Activated CD4-positive, CD25-positive, alpha-beta regulatory T cell treated with anti-CD3 and anti-CD28 coated beads, Interleukin-2, amount 50 U/mL, for 24 hours (primary cell): Measurements from ENCODE around the gene GJA5.

Experiments
- ATAC-seq, 2 donors: fragments of 150-1000 bp; cut with Tn5 transposase; one replicate each; pipeline ENCODE4 v1.10.0; 2021; ENCODE audit warnings: mild to moderate bottlenecking in 1 of 2, moderate library complexity in 1 of 2

Gene GJA5

DNA sequence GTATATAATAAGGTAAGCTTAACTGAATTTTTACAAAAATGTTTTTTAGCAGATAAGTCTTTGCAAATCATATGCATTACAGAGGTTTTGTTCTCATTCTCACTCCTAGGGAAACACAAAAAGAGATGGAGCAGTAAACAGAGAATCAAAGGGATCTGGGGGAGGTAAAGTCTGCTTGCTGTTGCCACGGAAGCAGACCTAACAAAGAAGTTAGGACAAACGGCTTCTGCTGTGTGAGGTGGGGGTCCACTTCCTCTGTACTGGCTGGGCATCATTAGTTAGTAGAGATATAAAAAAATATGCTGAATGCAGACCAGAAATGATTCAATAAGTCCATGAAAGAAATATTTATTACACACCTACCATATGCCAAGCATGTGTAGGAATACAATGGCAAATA is 34.2 kb downstream of the GJA5 start:
- no peak for ATAC-seq

DNA sequence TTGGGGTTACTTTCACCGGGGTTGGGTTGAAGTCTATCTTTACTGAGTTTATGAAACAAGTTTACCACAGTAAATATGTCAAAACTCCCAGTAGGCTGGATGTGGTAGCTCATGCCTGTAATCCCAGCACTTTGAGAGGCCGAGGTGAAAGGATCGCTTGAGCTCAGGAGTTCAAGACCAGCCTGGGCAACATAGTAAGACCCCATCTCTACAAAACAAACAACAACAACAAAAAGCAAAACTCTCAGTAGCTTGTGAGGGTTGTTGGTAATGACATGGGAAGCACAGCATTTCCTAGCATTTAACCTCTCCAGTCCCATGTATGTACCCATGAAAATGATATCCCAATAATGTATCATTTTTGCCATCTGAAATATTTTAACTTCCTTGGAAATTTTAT is 34.7 kb downstream of the GJA5 start:
- ATAC-seq, result no peak

DNA sequence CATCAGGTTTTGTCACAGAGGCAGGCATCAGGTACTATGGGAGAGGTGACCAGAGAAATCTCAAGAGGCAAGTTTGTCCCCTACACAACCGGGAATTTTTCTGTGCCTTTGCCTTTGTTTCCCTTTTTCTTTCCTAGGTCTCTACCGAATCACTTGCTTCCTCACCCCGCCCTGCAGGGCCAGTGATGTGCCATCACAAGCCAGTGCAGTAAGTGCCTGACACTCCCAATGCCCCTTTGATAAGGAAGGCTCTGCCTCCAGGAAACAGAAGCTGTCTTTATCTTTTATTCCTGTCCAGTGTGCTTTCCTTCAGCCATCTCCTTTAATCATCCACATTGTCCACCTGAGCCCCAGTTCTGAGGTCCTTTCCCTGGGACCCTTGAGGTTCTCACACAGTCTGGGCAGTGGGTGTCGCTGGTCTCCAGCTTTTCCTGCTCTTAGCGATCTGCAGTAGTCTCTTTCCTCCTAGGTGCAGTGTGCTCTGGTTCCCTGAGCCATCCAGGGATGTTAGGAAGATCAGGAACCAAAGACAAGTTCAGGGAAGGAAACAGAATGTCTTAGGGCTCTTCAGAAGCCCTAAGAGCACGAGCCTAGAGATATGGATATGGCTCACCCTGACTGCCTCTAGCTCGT is 36.6 kb downstream of the GJA5 start:
- no peak for ATAC-seq

DNA sequence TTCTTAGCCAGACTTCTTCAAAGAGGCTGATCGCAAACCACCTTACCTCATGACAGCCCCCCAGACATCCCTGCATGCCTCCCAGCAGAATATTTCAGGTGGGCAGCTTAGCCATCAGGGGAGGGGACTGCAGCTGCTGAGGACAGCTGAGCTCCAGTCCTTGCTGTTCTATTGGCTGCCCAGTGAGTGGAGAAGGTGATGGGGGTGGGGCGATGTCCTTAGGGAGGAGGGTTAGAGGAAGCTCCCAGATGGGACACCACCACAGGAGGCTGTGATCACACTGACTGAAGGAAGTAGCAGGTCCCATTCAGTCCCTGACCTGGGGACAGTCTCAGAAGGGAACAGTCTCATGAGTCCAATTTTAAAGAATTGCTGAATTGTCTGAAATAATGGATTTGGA is 38.3 kb downstream of the GJA5 start:
- no peak for ATAC-seq

DNA sequence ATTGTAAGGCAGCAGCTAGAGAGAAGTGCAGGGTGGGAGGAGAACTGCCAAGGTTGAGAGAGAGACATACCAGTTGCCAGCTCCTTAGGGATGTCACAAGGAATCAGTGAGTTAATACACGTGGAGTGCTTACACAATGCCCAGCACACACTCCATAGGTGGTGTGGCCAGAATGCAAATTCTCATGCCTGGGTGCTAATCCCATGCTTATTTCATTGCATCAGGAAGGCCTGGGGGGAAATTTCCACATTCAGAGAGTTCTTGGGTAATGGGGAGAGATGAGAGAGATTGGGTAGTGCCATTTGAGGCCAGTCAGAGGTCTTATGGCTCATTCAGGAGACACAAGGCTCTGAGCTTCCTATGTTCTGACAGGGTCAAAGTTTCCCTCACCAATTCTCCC is 38.7 kb downstream of the GJA5 start:
- ATAC-seq, result no peak

DNA sequence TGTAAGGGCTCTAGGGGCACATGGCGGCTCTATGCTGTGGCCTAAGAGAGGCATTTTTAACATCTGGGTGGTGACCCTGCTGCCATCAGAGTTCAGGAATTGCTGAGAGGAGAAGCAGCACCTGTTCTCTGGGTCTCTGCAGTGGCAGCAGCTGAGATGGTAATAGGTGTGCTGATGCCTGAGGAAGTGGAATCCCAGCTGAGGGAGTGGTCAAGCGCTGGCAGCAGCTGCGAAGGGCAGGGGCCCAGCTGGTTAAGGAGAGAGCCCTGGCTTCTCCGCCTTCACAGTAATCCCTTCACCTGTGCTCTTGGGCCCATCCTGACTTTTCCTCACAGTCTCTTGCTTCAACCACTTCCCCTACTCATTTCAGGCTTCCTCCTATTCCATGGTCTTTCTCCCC is 39.8 kb downstream of the GJA5 start:
- no peak for ATAC-seq

DNA sequence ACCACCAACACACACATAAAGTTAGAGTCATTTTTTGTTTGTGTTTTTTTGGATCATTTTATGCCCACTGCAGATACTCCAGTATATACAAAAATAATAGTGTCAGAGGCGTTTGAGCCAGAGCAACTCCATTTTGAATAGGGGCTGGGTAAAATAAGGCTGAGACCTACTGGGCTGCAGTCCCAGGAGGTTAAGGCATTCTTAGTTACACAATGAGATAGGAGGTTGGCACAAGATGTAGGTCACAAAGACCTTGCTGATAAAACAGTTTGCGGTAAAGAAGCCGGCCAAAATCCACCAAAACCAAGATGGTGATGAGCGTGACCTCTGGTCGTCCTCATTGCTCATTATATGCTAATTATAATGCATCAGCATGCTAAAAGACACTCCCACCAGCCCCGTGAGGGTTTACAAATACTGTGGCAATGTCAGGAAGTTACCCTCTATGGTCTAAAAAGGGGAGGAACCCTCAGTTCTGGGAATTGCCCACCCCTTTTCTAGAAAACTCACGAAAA is 40.6 kb downstream of the GJA5 start:
- no peak for ATAC-seq

DNA sequence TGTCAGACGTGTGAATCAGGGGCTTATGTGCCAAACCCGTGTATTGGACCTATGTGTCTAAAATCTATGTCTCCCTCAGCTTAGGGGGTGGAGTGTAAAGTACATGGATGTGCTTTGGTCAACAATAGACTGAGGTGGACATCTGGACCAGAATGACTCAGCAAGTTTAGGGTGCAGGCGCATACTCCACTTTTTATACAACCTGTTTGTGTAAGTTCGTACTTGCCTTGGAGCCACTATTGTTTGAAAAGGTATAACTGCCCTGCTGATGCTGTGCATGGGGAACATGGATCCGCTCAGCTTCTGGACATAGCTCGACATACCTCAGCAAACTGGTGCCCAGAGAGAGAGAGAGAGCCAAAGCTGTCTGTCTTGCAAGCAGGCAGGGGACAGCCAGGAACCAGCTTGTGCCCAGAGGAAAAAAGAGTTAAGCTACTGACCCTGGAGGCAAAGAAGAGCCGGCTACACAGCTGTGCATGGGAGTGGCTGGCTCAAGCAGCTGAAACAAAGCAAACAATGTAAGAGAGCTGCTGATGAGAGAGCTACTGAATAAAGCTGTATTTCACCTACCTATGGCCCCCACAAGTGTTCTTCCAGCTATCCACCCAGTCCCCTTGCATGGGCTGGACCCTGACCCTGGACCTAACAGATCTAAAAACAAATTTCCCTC is 41.2 kb downstream of the GJA5 start:
- no peak for ATAC-seq

DNA sequence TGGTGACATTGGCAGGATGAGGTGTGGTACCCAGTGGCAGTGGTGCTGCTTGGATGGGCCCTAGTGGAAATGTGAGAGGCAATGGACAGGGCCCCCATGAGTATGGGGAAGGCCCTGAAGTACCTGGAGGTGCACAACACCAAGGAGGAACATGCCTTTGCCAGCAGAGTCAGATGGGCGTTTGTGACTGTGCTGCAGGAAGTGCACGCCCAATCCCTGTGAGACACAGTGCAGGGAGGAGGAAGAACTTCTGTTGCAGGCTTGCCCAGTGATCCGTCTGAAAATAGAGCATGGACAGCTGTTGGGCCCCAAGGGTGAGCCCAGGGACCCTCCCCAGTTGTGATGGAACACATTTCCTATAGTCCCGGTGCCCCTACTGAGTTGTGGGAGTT is 42.7 kb downstream of the GJA5 start:
- ATAC-seq, result no peak

DNA sequence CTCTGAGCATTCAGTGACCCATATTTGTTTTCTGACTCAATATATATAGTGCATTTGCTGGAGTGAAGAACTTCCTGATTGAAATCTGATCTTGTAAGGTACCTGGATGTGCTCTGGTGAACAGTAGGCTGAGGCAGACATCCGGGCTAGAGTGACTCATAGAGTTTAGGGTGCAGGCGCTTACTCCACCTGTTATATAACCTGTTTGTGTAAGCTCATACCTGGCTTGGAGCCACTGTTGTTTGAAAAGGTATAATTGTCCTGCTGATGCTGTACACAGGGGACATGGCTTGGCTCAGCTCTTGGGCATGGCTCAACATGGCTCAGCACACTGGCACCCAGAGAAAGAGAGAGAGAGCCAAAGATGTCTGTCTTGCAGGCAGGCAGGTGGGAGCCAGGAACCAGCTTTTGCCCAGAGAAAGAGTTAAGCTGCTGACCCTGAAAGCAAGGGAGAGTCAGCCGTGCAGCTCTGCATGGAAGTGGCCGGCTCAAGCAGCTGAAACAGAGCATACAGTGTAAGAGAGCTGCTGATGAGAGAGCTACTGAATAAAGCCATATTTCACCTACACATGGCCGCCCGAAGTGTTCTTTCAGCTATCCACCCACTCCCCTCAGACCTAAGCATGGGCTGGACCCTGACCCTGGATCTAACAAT is 43.2 kb downstream of the GJA5 start:
- ATAC-seq, result no peak

DNA sequence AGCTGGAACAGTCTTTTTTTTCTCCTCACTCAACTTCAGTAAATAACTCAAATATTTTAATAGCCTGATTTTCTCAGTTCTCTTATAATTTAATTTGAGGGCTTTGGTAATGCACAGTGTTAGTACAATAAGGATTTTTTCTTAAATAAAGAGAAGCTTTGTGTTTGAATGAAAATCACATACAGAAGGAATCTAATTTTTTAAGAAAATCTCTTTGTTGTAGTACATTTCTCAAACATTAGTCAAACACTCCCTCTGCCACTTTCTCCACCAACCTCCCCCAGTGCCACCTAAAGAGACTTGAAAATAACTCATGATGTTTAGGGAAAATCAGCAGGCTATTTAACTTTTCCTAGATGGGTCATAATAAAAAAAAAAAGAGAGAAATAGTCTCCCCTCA is 47.8 kb downstream of the GJA5 start:
- ATAC-seq, result no peak
